ENCODE results near the gene GLIS2.
"Not testable (repeated sequence)": the region's sequence is repeated elsewhere in the genome, so short reads cannot be mapped to it uniquely, and the experiment has no call there.

Gene GLIS2

DNA sequence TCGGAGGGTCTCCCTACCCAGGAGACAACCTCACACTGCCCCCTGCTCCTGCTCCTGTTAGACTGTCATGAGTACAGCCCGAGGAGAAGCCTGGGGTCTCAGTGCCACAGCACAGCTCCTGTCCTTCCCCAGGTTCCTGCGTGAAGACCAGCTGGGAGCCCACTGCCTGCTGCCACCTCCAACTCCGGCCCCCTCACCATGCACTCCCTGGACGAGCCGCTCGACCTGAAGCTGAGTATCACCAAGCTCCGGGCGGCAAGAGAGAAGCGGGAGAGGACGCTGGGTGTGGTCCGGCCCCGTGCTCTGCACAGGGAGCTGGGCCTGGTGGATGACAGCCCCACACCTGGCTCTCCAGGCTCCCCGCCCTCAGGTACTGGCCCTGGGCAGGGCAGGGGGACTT lies 16.2 kb downstream of the GLIS2 start:
- Histone ChIP-seq H3K27ac (no peak overlapping the region), H3K4me1 (ENCODE audit: control insufficient read depth in 1 of 2, insufficient read depth in 1 of 2, low read depth in 1 of 2, low read length in 1 of 2) (peaks cover 9 to 14% of the 10 kb centered on the region in 2 experiments), H3K9me3 (no peaks in the 10 kb centered on the region), H3K27me3 (peaks cover 32% of the 10 kb centered on the region), H3K36me3 (no peaks in the 10 kb centered on the region), H3K4me3 (ENCODE audit: low read depth in 1 of 2, low read length in 1 of 2) (no peak overlapping the region)
- TF ChIP-seq, protein P1, sequence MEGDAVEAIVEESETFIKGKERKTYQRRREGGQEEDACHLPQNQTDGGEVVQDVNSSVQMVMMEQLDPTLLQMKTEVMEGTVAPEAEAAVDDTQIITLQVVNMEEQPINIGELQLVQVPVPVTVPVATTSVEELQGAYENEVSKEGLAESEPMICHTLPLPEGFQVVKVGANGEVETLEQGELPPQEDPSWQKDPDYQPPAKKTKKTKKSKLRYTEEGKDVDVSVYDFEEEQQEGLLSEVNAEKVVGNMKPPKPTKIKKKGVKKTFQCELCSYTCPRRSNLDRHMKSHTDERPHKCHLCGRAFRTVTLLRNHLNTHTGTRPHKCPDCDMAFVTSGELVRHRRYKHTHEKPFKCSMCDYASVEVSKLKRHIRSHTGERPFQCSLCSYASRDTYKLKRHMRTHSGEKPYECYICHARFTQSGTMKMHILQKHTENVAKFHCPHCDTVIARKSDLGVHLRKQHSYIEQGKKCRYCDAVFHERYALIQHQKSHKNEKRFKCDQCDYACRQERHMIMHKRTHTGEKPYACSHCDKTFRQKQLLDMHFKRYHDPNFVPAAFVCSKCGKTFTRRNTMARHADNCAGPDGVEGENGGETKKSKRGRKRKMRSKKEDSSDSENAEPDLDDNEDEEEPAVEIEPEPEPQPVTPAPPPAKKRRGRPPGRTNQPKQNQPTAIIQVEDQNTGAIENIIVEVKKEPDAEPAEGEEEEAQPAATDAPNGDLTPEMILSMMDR (IDR thresholded peaks at IDR 0.05) = no peak

DNA sequence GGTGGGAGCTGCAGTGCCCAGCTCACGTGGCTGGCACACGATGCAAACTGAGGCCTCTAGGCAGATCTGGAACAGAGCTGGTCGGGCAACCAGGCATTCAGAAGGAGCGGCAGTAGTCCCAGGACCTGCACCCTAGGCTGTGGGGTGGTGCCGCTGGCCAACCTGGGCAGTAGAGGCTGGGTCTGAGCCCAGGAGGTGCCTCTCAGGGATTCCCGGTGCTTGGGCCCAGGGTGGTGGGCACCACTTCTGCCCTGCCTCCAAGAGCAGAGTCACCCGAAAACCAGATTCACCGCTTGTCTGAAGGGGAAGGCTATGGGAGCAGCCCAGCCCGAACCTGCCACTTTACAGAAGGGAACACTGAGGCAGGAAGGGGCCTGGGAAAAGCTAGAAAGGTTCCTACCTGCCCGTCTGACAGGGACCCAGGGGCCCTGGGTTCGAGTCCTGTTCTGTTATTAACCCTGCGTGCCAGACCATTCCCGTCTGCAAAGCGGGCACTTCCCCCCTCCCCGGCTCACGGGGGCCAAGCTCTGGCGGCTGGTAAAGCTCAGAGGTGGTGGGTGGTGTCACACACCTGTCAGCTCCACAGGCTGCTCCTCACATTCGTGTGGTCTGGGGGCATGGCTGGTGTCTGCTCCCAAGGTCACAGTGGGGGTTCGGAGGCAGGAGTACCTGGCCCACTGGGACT lies 16.9 kb downstream of the GLIS2 start:
- Histone ChIP-seq H3K9me3 (no peaks in the 10 kb centered on the region), H3K27me3 (peaks cover 25% of the 10 kb centered on the region), H3K4me3 (ENCODE audit: low read depth in 1 of 2, low read length in 1 of 2) (no peak overlapping the region), H3K4me1 (ENCODE audit: control insufficient read depth in 1 of 2, insufficient read depth in 1 of 2, low read depth in 1 of 2, low read length in 1 of 2) (peaks cover 7 to 8% of the 10 kb centered on the region in 2 experiments), H3K27ac (no peak overlapping the region), H3K36me3 (no peaks in the 10 kb centered on the region)
- TF ChIP-seq, protein P1 (IDR thresholded peaks at IDR 0.05) = no peak

DNA sequence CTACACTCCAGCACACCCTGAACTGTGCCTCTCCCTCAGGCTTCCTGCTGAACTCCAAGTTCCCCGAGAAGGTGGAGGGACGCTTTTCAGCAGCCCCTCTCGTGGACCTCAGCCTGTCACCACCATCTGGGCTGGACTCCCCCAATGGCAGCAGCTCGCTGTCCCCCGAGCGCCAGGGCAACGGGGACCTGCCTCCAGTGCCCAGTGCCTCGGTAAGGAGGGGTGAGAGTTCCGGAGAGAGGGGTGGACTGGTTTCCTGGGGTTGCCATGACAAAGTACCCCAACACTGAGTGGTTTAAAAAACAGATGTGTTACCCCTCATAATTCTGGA lies 17.4 kb downstream of the GLIS2 start:
- TF ChIP-seq, protein P1 (IDR thresholded peaks at IDR 0.05) = no peak
- peaks cover 20% of the 10 kb centered on the region for H3K27me3 ChIP-seq
- H3K4me1 ChIP-seq (ENCODE audit: control insufficient read depth in 1 of 2, insufficient read depth in 1 of 2, low read depth in 1 of 2, low read length in 1 of 2) = peaks cover 2 to 3% of the 10 kb centered on the region in 2 experiments
- no peaks in the 10 kb centered on the region for H3K9me3 ChIP-seq
- H3K4me3 ChIP-seq (ENCODE audit: low read depth in 1 of 2, low read length in 1 of 2) = no peak overlapping the region
- no peak overlapping the region for H3K27ac ChIP-seq
- H3K36me3 ChIP-seq = peaks cover 5% of the 10 kb centered on the region

DNA sequence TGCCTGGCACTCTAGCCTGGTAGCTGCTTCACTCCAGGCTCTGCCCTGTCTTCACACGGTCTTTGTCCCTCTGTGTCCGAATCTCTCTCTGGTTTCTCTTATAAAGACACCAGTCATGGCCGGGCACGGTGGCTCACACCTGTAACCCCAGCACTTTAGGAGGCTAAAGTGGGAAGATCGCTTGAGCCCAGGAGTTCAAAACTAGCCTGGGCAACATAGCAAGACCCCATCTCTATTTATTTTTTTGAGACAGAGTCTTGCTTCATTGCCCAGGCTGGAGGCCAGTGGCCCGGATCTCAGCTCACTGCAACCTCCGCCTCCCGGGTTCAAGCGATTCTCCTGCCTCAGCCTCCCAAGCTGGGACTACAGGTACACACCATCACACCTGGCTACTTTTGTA lies 17.8 kb downstream of the GLIS2 start:
- H3K4me1 ChIP-seq (ENCODE audit: control insufficient read depth in 1 of 2, insufficient read depth in 1 of 2, low read depth in 1 of 2, low read length in 1 of 2); H3K36me3 ChIP-seq; H3K4me3 ChIP-seq (ENCODE audit: low read depth in 1 of 2, low read length in 1 of 2); H3K27ac ChIP-seq; H3K9me3 ChIP-seq: not testable (repeated sequence)
- H3K27me3 ChIP-seq = peaks cover 15% of the 10 kb centered on the region

DNA sequence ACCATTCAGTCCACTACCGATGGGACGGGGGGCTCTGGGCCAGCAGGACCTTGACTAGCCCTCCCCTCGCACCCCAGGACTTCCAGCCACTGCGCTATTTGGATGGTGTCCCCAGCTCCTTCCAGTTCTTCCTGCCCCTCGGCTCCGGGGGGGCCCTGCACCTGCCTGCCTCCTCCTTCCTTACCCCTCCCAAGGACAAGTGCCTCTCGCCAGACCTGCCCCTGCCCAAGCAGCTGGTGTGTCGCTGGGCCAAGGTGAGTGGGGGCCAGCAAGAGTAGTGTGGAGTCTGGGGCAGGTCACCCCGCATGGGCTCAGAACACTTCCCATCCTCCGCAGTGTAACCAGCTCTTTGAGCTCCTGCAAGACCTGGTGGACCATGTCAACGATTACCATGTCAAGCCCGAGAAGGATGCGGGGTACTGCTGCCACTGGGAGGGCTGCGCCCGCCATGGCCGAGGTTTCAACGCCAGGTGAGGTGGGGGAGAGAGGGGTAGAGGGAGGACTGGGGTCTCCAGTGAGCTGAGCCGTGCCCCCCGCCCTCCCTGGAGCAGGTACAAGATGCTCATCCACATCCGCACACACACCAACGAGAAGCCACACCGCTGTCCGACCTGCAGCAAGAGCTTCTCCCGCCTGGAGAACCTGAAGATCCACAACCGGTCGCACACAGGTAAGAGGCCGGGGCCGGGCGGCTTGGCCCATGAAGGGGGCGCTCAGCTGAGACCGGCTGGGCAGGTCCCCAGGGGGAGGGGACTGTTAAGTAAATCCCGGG lies 19.0 kb downstream of the GLIS2 start:
- Histone ChIP-seq H3K4me3 (ENCODE audit: low read depth in 1 of 2, low read length in 1 of 2) (no peak overlapping the region), H3K9me3 (no peaks in the 10 kb centered on the region), H3K36me3 (peaks cover 21% of the 10 kb centered on the region), H3K27me3 (peaks cover 8% of the 10 kb centered on the region), H3K27ac (no peak overlapping the region), H3K4me1 (ENCODE audit: control insufficient read depth in 1 of 2, insufficient read depth in 1 of 2, low read depth in 1 of 2, low read length in 1 of 2) (no peaks in the 10 kb centered on the region)
- TF ChIP-seq, protein P1 (IDR thresholded peaks at IDR 0.05) = no peak

Data from neutrophil (primary cell).